Measurements from ENCODE around the gene MLF1.

GRCh38 chr3:158552124-158552523, 18.9 kb upstream of the MLF1 start:
- TF ChIP-seq EZH2 (IDR thresholded peaks at IDR 0.05; ENCODE audit: insufficient read depth, poor library complexity, severe bottlenecking) (no peak), EZH2phosphoT487 (IDR thresholded peaks at IDR 0.05; ENCODE audit: insufficient read depth, low read depth) (no peak)

Data from GM23248 (cell line).